ENCODE data around the gene BTNL9.
"Not testable (repeated sequence)": the region's sequence is repeated elsewhere in the genome, so short reads cannot be mapped to it uniquely, and the experiment has no call there.

BTNL9 gene
- total RNA-seq, result 0.05 to 0.13 reads per million in 2 donors

- DNase-seq, result no peak
Observed at GRCh38 chr5:181039931-181040630, at the start of gene BTNL9. Gene BTNL9, plus strand, starts transcription at chr5:181040266. Its CDS starts 5,224 bp downstream, at chr5:181045490.

DNA sequence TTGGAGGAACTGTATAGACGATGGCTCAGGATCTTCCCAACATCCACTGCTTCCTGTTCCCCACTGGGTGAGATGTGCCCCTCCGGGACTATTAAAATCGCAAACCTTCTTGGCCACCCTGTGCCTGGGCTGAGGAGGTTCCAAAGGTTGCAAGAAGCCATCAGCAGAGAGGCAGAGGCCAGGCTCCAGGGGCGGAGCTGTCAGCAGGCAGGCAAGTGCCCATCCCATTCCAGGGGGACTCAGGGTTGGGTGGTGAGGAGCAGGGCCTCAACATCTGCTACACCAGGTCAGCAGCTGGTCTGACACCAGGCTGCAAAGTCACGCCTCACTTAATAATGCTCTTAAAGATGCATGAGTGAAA is 49.2 kb upstream of the BTNL9 start:
- no peak for DNase-seq

GRCh38 chr5:181001947-181002346 is 38.1 kb upstream of the BTNL9 start:
- no peak for DNase-seq

GRCh38 chr5:181005791-181006190 is 34.3 kb upstream of the BTNL9 start:
- no peak for DNase-seq

GRCh38 chr5:181008136-181008535 is 31.9 kb upstream of the BTNL9 start:
- DNase-seq, result no peak

GRCh38 chr5:181010018-181010417 is 30.0 kb upstream of the BTNL9 start:
- DNase-seq, result not testable (repeated sequence)

DNA sequence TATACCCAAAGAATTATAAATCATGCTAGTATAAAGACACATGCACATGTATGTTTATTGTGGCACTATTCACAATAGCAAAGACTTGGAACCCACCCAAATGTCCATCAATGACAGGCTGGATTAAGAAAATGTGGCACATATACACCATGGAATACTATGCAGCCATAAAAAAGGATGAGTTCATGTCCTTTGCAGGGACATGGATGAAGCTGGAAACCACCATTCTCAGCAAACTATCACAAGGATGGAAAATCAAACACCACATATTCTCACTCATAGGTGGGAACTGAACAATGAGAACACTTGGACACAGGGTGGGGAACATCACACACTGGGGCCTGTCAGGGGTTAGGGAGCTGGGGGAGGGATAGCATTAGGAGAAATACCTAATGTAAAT is 25.4 kb upstream of the BTNL9 start:
- not testable (repeated sequence) for DNase-seq

- DNase-seq, result not testable (repeated sequence)
Observed at GRCh38 chr5:181017448-181017847, 22.6 kb upstream of the BTNL9 start.

DNA sequence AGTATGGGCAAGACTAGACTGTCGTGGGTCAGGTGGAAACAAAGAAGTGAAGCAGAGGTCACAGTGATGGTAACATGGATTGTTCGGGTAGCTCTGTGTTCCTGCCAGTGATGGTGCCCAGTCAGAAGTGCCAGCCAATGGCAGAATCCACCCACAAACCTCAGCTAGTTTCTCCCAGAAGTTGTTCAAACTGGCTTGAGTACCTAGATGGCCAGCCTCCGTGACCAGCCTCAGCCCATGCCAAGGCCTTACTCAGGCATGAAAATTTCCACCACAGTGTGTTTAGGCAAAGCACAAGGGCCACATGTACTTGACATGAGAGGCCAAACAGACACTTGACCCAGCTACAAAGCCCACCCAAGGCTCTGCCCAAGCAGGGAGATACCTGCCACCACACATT is 19.4 kb upstream of the BTNL9 start:
- no peak for DNase-seq

- DNase-seq, result no peak
Observed at GRCh38 chr5:181024245-181025064, 15.6 kb upstream of the BTNL9 start.

DNA sequence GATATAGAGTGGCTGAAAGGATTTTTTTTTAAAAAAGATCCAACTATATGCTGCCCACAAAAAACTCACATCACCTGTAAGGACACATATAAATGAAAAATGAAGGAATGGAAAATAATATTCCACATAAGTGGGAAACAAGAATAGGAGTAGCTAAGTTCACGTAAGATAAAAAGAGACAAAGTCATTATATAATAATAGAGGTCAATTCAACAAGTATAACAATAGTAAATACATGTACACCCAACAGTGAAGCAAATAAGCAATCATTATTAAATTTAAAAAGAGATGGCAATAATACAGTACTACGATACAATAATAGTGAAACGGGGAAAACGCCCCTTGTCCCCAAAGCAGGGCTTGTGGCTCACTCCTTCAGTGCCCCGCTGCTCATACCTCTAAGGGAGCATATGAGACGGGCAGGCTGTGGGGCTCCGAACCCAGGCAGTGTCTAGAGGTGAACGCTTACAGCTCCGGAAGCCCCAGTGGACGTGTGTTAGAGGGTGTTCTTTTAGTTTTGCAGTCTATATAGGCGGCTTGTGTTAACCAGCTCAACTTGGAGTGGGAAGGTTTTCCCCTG is 12.5 kb upstream of the BTNL9 start:
- DNase-seq, result no peak

- no peak for DNase-seq
Observed at GRCh38 chr5:181028032-181028819, 11.8 kb upstream of the BTNL9 start.

- DNase-seq, result no peak
Observed at GRCh38 chr5:181031716-181032115, 8.3 kb upstream of the BTNL9 start.

DNA sequence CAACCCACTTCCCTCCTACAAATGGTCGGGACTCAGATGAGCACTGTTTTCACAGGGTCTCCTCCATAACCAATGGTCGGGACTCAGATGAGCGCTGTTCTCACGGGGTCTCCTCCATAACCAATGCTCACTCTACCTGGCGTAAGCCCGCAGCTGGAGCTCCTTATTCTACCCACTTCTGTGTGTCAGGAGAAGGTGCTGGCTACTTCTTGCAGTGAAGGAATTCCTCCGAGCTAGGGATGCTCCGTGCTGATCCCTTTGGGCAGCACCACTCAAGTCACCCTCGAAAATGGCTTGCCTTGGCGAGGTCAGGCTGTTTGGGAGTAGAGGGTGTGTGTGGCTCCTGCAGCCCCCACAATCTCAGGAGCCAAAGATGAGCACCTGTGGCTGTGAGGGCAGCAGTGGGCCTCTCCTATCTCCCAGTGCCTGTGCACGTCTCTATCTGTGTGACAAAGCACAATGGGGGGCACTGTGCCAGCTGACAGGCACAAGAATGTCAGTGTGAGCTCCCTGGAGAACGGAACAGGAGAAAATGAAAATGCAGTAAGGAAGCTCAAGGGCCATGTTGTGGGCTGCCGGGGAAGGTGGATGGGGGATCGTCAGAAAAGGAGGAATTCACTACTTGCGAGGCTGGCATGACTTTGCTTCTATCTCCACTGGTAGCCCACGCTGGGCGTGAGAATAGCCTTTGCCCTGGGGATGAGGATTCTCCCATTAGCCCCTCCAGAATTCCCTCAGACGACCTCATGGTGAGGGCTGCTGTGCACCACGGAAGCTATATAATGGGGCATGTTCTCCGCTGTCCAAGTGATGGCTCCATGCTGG is 3.9 kb upstream of the BTNL9 start:
- no peak for DNase-seq

DNA sequence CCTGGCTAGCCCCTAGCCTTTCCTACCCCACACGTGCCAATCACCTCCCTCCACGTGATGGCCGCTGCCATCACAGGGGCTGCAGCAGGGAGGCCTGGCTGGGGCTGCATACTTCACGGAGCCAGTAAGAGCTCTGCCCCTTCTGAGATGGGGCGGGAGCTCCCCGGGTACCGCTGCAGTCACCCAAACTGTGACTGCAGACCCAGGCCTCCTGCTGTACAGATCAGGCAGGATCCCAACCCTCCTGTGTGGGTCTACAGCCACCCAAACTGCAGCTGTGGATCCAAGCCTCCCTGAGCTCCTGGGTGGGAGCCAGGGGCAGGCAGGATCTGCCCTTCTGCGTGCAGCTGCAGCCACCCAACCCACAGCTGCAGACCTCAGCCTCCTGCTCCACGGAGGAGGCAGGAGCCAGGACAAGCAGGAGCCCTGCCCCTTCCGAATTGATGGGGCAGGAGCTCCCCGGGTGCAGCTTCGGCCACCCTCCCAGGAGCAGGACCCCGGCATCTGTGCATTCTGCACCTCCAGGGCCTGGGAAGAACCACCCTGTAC is 3.2 kb upstream of the BTNL9 start:
- no peak for DNase-seq

DNA sequence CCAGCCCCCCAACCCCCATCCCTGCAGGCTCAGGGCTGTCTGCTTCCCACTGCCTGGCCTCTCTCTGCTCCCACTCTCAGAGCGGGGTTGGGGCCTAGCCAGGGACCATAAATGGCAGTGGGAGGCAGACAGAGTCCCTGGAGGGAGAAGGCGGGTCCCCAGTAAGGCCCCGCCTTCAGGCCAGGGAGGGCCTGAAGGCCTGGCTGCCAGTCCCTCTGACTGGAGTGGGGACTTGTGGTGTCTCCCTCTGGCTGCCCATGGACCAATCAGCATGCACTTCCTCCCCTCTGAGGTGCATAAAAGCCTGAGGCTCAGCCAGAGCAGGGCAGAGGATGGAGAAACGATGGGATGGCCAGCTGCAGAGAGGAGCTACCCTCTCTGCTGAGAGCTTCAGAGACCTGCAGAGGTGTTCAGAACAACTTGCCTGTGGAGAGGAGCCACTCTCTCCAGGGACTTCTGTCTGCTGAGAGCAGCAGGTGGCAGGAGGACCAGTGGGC is 2.7 kb upstream of the BTNL9 start:
- DNase-seq, result no peak

DNA sequence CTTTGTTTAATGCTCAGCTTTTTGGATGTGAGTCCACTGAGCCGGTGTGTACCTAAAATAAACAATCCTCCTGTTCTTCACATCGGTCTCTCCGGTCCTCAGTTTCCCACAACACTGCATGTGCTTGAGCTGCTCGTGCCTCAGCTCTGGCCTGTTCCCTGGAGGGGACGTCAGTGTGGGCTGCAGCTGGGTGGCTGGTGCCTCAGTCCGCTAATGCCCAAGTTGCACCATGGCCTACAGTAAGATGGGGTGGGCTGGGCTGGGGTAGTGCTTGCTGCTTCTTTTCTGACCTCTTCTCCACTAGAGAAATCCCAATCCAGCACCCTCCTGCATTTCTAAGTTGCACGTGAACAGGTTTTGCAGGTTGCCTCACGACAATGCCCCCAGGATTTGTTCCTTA is 595 bp upstream of the BTNL9 start:
- no peak for DNase-seq

DNA sequence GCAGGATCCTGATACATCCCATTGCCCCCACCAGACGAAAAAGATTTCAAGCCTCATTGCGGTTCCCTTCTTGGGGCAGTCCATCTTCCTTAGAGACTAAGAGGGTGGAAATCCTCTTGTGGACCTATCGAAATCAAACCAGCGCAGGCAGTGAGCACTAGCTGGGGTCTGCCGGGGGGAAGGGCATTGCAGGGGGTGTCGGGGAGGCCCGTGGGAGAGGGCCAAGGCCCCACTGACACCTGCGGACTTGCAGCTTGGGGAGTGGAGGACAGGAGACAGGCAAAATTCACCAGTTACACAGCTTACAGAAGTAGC is 522 bp downstream of the BTNL9 start:
- DNase-seq, result no peak

- DNase-seq, result no peak
Observed at GRCh38 chr5:181041043-181041442, 977 bp downstream of the BTNL9 start.

DNA sequence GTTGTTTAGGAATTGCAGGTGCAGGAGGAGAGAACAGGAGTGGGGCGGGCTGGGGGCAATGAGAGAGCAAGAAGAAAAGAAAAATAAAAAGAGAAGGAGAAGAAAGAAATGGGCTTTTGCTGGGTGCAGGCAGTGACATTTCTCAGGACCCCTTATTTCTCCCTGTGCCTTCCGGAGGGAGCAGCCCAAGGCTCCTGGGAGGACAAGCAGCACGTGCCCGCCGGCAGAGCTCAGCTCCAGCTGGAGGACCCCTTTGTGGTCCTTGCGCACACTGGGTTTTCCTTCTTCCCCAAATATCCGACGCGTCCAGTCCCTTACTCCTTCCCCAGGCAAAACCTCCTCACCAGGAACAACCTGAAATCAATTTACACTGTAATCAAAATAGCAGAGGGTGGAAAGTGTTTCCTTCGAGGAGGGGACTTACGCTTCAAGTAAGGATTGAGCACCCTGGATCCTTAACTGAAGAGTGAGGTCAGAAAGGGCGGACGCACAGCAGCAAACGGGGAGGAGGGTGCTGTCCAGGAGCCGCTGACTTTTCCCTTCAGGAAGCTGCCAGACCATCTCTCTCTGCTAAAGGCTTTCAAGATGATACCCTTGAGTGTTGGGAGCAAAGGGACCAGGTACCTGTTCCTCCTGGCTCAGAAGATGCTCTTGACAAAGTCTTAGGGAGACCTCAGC is 2.1 kb downstream of the BTNL9 start:
- no peak for DNase-seq

- DNase-seq, result no peak
Observed at GRCh38 chr5:181042722-181043121, 2.7 kb downstream of the BTNL9 start.

All from activated gamma-delta T cell (primary cell).